ENCODE results near the gene EDRF1.
A peak's percentile ranks its signal among the peaks of the same experiment; 100 is the strongest.

EDRF1 gene

DNA sequence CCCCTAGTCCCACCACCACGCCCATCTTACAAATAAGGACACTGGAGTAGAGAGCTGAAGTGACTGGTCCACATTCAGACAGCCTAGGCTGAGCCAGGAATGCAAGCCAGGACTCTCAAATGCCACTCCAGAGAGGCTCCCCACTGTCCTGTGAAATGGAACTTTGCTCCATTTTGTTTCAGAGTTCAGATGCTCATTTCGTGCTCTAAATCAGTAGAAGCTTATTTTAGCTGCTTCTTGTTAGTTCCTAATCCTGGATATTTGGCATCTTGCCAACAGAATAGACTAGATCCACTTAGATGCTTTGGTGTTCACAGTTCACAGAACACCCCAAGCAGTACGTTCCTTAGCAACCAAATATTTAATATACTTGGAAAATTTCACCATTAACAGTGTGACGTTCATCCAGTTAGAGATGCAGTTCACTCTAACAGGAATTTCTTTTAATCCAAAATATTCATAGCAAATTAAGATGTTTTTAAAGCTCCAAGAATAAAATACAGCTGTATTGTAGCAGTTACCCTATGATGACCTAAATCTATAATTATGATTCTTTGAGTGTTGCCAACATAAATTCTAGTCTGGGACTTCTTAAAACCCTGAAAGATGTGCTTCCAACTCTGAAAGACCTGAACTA, 48.8 kb downstream of the EDRF1 start:
- peak; percentile 26 for DNase-seq (ENCODE audit: low spot score)

- no peak for DNase-seq (ENCODE audit: low spot score)
These were observed 49.7 kb downstream of the EDRF1 start for GRCh38 chr10:125769175-125769574.

- no peak for DNase-seq (ENCODE audit: low spot score)
These were observed 51.3 kb downstream of the EDRF1 start for GRCh38 chr10:125770844-125771243.

GRCh38 chr10:125772112-125772863, 52.8 kb downstream of the EDRF1 start:
- no peak for DNase-seq (ENCODE audit: low spot score)

DNA sequence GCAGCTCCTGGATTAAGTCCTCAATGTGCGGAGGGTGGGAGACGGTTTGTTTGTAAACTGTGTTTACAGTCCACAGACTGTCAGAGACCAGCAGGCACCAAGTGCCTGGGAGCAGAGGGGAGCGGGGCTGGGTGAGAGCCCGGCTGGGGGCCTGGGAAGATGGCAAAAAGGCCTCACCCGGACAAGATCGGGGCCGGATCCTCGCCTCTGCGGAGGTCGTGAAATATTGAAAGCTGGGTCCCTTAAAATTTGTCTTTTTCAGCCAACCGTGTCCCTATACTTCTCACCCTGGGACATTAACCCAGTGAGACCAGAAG, 53.3 kb downstream of the EDRF1 start:
- no peak for DNase-seq (ENCODE audit: low spot score)

GRCh38 chr10:125773687-125774543, 54.4 kb downstream of the EDRF1 start:
- no peak for DNase-seq (ENCODE audit: low spot score)

DNA sequence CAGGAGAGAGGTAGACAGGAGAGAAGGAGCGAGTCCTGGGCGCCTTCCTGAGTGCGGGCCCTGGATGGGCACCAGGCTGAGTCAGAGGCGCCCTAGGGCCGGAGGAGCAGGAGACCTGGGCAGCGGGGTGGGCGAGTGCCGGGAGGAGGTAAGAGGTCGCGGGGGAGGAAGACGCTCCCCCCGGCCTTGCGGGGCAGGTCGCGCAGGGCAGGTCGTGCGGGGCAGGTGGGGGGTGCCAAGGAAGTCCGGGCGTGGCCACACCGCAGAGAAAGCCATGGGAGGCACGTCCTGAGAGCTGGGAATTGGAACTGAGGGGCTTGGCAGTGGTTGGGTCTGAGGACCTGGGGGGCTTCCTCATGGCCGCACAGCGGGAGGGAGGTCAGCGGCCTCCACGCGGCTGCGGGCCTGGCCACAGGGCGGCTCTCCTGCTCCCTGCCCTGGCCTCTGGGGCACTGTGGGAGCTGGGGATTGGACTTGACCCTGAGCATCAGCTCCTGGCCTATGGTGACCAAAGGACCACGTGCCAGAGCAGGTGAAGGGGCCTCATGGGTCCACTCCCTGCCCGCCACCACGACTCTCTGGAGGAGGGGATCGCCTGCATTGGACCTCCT, 55.2 kb downstream of the EDRF1 start:
- no peak for DNase-seq (ENCODE audit: low spot score)

DNA sequence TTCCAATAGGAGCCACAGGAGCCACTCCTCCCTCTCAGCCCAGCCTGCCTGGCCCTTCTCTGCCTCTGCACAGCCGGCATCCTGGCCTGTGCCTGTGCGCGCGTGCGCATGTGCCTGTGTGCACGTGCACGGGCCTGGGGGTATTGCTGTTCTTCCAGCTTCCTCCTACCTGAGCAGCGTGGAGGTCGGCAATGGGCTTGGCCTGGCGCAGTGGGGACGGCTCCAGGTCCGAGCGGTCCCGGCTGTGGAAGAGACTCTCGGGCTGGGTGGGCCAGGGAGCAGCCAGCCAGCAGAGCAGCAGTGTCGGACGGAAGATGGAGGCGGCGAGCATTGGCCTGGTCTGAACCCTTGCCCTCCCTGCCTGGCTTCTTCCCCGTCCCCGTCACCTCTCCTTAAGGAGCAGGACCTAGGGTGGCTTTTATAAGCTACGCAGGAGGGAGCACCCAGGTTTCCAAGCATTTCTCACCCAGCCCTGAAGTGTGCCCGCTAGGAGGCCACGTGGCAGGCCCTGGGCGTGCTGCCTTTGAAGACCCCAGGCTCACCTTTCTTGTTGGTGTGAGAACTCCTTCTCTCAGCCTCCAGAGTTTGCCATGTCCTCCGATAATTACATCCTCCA, 56.1 kb downstream of the EDRF1 start, which contains the start of gene MMP21:
MMP21 (minus strand) TSS at position 331 of the 616 bp plus-strand sequence; CDS start at position 331, 0 bp downstream.
- no peak for DNase-seq (ENCODE audit: low spot score)

DNA sequence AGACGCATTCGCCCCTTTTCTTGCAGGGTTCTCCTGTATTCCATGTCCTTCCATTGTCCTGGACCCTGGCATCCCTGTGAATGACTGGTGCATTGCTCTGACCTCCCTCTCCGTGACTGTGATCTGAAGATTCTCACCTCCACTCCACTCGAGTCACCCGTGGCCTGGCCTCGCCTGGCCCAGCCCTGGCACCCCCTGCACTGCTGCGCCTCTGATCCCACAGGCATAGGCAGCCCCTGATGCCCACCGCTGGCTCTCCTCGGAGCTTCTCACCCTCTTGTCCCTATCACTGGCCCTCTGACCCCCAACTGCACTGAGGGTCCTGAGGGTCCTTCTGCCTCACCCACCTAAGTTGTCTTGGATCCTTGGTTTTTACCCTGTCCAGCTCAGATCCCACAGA, 58.3 kb downstream of the EDRF1 start:
- DNase-seq (ENCODE audit: low spot score) = no peak

DNA sequence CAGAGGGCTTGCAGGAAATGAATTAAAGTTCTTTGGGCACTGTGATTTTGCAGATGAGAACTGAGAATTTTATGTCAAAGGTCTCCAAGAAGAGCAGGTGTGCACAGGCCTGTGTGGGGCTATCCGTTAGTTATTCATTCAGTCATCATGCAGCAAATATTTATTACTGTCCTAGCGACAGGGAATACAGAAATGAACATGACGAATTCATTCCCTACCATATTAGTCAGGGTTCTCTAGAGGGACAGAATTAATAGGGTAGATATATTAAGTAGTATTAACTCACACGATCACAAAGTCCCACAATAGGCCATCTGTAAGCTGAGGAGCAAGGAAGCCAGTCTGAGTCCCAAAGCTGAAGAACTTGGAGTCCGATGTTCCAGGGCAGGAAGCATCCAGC, 59.0 kb downstream of the EDRF1 start:
- DNase-seq (ENCODE audit: low spot score) = no peak

DNA sequence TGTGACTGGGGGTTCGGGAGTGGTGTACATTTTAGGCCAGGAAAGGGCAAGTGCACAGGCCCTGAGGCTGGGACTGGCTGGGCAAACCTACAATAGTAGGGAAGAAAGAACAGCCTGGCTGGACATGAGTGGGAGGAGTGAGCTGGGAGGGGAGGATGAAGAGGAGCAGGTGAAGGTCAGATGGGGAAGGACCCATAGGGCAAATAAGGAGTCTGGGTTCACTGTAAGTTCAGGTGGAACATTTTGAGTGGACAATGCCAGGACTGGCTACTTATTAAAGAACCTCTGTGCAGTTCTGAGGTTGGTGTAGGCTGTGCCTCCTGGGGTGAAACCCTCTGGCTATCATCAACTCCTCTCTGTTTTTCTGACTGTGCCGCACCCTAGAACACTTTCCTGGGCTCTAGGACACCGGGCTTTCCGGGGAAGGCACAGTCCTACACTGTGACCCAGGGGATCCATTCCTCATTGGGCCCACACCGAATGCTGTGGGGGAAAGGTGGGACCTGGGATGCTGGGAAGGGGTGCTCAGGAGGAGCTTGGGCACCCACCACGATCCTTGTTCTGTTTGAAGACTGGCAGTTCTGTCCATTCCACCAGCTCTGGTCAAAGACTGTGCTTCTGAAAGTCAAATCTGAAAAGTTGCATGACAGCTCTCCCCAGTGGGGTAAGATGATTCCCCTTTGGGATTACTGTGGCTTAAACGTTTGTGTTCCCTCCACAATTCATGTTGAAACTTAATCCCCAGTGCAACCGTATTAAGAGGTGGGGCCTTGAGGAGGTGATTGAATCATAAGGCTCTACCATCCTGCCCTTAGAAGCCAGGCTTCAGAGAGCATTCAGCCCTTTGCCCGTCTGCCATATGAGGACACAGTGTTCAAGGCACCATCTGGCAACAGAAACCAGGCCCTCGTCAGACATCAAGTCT, 60.2 kb downstream of the EDRF1 start:
- no peak for DNase-seq (ENCODE audit: low spot score)

DNA sequence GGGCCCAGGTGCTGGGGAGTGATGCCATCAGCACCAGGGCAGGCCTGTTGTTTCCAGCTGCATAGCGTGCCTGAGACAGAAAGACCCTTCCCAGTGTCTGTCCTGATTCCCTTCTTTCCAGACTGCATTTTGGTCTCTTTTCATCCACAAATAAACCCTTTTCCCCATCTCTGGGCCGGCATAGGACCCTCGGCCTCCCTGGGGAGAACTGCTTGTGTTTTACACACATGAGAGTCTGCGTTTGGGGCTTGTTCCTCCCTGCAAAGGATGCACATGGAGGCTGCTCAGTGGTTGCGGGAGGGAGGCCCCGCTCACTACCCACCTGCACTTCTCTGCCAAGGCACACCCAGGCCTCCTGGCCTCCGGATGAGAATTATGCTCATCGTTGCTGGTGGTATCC, 61.9 kb downstream of the EDRF1 start:
- DNase-seq (ENCODE audit: low spot score) = no peak

DNA sequence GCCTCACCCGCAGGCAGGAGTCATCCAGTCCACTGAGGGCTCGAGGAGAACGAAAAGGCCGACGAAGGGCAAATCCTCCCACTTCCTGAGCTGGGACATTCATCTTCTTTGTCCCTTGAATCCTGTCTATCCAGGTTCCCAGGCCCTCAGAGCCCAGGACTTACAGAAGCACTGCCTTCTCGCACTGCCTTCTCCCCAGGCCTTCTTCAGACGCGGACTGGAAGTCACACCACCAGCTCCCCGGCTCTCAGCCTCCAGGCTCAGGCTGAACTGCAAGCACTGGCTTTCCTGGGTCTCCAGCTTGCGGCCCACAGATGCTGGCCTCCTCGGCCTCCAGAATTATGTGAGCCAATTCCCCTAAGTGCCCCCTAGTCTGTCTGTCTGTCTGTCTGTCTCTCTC, 62.5 kb downstream of the EDRF1 start:
- no peak for DNase-seq (ENCODE audit: low spot score)

DNA sequence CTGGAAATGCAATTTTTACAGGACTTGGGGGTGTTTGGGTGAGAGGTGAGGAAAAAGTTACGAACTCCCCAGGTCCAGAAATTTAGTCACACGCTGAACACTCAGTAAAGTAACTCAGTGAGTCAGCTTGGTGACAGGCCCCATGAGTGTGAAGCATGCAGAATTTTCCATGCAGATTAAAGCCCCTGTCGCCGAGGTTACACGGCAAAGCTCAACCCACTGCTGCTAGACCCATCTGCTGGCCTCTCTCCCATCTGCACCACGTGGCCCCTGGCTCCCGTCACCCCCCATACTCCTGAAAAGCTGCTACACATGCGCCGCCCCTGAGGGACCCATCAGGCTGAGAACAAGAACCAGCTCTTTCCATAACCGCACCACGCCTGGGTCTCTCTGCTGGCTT, 63.1 kb downstream of the EDRF1 start:
- no peak for DNase-seq (ENCODE audit: low spot score)

- DNase-seq (ENCODE audit: low spot score) = no peak
These were observed 63.9 kb downstream of the EDRF1 start for GRCh38 chr10:125783408-125783807.

GRCh38 chr10:125783957-125784356, 64.4 kb downstream of the EDRF1 start:
- no peak for DNase-seq (ENCODE audit: low spot score)

DNA sequence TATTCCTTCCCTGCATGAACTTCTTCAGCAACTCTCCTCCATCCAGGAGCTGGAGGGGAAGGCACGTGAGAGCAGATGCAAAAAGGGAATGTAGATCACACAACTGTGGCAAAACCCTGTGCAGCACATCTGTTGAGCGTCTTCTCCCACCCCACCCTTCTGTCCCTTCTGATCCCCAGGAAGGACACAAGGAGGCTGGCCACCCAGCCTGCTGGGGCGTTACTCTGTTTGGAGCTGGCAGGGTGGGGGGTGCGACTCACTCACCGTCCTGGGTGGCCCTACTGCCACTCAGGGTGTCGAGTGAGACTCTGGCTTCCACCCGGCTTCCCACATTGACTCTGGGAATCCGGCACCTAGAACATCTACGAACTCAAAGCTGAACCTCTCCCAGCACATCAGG, 66.3 kb downstream of the EDRF1 start:
- DNase-seq (ENCODE audit: low spot score) = no peak

DNA sequence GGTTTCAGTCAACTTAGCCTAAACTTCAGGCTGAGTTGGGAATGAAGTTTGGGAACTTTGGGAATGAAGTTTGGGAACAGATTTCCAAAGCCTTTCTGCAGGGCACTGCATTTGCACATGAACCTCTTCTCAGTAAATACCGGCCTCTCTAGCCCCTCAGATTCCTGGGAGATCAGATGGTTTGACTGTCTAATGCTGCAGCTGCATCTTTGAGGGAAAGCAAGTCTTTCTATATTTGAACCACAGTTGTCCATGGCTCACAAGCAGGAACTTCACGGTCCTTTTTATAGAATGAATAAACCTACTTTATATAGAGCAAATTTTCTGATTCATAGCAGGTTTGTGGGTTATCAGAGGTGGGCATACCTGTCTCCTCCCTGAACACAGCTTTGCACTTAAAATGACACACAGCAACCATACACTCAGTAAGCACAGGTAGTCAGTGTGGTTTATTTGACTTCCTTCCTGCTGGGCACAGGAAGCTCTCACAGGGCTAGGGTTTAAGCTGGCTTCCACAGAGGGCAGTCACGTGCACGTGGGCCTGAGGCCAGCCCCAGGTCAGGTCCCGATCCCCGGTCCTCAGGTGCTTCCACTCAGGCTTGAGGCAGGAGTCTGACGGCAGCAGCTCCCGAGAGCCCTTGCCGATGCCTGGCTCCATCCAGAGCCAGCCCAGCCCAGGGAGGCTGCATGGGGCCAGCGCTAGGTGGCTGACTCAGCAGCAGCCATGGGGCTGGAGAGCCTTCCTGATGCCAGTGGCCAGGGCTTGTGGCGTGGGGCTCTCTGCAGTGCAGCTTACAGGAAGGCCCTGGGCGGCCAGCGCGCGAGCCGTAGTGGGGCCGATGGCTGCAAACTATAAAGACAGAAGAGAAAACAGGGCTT, 68.9 kb downstream of the EDRF1 start:
- DNase-seq (ENCODE audit: low spot score) = no peak

DNA sequence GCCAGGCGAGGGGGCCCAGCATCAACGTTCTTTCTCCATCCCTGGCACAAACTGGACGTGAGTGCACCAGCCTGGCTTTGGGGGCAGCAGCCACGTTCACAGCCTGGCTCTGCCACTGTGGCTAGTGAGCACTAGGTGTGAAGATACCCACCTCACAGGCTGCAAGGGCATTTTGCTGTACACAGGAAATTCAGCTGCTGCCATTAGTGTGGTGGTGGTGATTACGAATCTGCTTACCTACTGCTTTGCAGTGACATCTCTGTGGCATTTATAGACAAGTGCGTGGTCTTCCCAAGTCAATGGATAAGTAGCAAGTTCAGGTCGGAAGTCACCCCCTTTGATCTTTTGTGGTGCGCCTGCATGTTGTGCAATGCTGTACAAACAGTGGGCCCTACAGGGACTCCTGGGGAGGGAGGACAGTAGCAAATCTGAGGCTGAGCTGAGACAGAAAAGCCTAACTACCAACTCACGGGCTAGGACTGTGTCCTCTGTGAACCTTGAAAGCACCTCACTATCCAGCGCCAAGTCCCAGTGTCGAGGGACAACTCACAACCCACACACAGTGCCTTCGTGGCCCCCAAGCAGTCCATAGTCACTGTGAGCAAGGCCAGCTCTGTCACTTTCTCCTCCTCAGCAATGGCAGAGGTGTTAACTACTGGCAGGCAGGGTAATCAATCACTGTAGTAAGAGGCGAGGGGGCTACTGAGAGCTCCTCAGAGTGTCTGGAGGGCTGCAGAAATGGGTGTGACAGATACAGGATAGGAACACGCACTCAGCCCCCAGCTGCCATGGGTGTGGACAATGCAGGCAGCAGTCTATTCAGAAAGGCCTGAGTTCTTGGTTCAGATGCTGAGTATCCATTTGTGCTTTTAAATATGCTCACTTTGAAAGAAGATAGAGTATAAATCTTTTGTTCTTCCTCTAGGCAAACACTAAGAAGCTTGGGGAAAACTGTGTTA, 73.1 kb downstream of the EDRF1 start:
- DNase-seq (ENCODE audit: low spot score) = no peak

Data from hematopoietic multipotent progenitor cell treated with erythropoietin and hydrocortisone succinate and interleukin-3 and kit ligand, for 17 days (in vitro differentiated cells).